Renal cortical epithelial cell (primary cell): ENCODE measurements around the gene CSMD2. TPM values are rescaled to one million over a fixed set of nuclear protein-coding genes. Genes with fewer than 3 reads are reported as not detected.
"Not testable (repeated sequence)": the region's sequence is repeated elsewhere in the genome, so short reads cannot be mapped to it uniquely, and the experiment has no call there.

Experiments used
- DNase-seq: peaks from one replicate; pipeline ENCODE4 v3.0.0-alpha.2; 2011; ENCODE audit warnings: low read depth
- total RNA-seq: library from RNA; depleted of rRNA; stranded (reverse); fragments of >200 nt; gene quantifications from 2 replicates; pipeline ENCODE4 v1.2.3, GENCODE V29; 2014

CSMD2 gene
- total RNA-seq, 1 donor from 2014 or later = 0.55 TPM

GRCh38 chr1:33548319-33548718, 616.7 kb downstream of the CSMD2 start:
- no peak for DNase-seq

DNA sequence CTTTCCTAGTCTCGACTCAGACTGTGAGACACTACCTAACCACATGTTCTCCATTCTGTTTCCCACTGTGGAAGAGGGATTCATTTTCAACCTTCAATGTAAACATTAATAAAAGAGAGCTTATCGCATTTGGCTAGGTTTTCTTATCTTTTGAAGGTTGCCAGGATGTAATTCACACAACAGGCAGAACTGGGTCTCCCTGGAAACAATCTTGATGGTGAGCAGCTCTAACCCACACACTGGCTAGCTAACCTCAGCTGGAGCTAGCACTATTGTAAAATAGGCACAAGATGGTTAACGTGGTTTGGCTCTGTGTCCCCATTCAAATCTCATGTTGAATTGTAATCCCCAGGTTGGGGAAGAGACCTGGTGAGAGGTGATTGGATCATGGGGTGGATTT, 617.5 kb downstream of the CSMD2 start:
- no peak for DNase-seq

- no peak for DNase-seq
These were observed 623.1 kb downstream of the CSMD2 start for GRCh38 chr1:33541966-33542365.

- DNase-seq = no peak
These were observed 627.1 kb downstream of the CSMD2 start for GRCh38 chr1:33537885-33538284.

DNA sequence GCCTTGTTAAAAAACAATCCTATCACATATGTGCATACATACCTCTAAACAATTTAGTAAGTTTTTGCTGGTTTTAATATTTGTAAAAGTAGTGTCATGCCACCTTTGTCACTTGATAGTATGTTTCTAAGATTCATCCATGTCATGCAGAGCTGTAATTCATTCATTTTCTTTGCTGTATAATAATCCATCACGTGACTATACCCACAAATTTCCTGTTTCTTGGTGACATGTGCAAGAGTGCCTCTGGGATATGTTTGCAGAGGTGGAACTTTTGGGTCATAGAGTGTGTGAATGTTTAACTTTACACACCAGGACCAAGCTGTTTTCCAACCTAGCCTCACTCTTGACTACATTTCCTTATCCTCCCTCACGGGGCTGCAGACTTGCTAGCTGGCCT, 629.7 kb downstream of the CSMD2 start:
- DNase-seq = no peak

- no peak for DNase-seq
These were observed 632.1 kb downstream of the CSMD2 start for GRCh38 chr1:33532936-33533335.

DNA sequence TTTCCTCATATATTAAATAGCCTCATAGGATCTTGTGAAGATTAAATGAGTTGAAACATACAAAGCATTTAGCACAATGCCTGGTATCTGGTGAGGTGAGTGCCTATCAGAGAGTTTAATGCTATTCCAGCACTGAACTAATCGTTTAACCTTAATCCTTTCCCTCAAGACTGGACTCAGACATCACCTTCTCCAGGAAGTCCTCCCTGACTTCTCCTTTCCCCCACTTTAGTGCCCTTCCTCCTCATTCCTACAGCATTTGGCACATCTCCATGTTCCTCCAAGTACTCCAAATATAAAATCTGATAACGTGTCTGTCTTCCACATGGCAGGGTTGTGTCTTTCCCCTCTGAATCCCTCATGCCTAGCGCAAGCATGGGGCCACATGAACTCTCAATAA, 632.8 kb downstream of the CSMD2 start:
- DNase-seq = no peak

GRCh38 chr1:33529957-33530356, 635.1 kb downstream of the CSMD2 start:
- no peak for DNase-seq

GRCh38 chr1:33527934-33528333, 637.1 kb downstream of the CSMD2 start:
- no peak for DNase-seq

DNA sequence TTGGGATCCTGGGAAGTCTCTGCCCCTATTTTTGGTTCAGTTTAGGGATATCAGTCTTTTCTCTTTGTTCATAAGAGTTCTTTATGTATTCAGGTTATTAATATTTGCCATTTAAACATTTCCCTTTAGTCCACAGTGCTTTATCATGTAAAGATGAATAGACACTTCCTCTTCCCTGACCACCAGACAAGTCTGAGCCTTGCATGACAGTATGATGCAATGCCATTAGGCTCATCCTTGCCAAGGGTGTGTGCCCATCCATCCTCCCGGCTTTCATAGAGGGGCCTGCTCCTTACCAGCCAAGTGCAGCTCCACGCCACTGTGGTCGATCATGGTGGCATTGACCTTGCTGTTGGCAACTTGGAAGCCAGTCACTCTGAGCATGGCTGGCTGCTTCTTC, 640.4 kb downstream of the CSMD2 start:
- DNase-seq = no peak

DNA sequence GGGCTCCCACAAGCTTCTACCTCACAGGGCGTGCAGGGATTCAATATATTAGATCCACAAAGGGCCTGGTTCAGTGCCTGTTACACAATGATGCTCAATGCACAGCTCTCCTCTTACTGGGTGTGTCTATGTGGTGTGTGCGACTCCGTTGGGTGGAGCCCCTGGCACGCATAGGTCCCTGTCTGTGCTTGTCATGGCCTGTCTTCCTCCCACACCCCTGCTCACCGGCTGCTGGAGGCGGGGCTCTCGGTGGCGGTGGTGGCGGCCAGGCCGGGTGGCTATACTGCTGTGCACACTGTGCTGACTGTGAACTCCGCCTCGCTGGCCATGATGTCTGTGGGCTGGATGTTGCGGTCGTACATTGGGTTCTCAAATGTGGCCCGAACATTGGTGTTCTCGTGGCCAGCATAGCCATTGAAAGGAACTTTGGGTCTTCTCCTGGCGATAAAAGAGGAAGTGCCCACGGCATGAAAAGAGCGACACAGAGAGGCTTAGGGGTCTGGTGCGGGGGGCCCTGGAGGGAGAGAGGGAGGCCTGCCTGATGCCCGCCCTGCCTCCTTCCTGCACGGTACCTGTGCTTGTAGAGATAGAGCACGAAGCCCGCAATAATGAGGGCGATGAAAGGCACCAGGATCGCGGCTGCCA, 645.7 kb downstream of the CSMD2 start:
- no peak for DNase-seq

DNA sequence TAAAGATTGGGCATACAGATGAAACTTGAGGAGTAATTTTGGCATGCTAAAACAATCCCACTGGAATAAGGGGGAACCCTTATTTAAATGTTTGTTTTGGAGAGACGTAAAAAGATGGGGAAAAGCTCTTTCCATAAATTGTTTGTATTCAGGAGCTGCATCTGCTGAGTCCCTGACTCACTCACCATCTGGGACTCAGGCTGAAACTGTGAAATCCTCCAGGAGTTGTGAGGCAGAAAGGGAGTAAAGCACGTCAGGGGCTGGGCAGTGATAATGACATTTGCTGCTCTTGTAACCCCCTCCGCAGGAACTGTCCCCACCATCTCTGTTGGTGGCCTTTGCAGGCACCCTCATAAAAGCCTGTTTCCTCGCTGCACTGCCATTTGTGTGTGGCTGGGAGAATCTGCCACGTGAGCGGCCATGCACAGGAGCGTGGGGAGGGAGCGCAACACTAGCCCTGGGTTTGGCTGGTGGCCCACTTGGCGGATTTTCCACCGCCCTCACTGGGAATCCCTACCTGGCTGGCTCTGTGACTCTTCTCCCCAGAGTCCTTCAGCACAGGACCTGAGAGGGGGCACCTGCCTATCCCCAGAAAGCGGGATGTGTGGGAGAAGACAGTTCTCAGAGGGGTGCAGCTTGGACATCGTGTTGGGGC, 647.3 kb downstream of the CSMD2 start:
- no peak for DNase-seq

- DNase-seq = no peak
These were observed 648.0 kb downstream of the CSMD2 start for GRCh38 chr1:33516891-33517567.

GRCh38 chr1:33516428-33516827, 648.6 kb downstream of the CSMD2 start:
- DNase-seq = no peak

DNA sequence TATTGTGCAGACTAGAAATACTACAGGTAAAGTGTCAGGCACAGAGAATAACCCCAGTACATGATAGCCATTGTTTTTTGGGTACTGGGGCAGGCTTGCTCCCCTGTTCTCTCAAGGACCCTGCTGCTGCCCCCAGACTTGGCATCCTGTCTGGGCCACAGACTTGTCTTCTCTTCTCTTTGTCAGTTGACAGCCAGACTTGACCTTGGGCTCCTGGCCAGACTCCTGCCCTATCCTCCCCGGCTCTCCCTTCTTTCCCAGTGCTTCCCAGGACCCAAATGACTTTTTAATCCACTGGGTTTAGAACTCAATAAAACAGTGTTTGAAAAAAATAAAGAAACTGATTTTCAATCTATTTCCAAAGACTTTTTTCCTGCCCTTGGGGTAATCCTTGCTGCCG, 649.4 kb downstream of the CSMD2 start:
- DNase-seq = no peak

GRCh38 chr1:33515112-33515511, 649.9 kb downstream of the CSMD2 start:
- DNase-seq = no peak

- no peak for DNase-seq
These were observed 652.6 kb downstream of the CSMD2 start for GRCh38 chr1:33512226-33513011.

GRCh38 chr1:33509276-33509675, 655.8 kb downstream of the CSMD2 start:
- DNase-seq = not testable (repeated sequence)

- DNase-seq = no peak
These were observed 656.9 kb downstream of the CSMD2 start for GRCh38 chr1:33508151-33508550.

DNA sequence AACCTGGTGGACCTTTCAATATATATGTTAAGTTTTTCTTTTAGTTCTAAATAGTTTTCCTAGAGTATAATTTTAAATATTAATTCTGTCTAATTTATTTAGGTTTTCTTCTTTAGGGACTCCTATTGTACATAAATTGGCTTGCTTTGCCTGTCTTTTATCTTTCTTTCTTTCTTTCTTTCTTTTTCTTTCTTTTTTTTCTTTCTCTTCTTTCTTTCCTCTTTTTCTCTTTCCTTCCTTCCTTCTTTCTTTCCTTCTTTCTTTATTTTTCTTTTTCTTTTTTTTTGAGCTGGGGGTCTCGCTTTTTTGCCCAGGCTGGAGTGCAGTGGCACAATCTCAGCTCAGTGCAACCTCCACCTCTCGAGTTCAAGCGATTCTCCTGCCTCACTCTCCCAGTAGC, 657.4 kb downstream of the CSMD2 start:
- DNase-seq = no peak

GRCh38 chr1:33503506-33503905, 661.5 kb downstream of the CSMD2 start:
- DNase-seq = no peak

DNA sequence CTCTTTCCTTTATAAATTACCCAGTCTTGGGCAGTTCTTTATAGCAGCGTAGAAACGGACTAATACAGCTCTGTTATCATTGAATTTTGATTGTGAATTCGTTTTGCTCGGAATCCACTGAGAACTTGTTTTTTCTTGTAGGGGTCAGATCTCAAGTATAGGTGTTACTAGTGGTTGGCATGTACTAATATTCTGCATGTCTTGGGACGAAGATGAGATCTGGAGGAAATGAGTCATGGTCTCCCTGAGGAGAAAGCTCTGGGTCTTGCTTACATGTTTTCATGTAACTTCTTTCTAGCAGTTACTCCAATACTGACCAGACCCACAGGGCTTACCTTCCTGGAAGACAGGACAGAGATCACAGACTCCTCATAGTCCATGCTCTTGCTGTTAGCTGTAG, 662.3 kb downstream of the CSMD2 start:
- no peak for DNase-seq

DNA sequence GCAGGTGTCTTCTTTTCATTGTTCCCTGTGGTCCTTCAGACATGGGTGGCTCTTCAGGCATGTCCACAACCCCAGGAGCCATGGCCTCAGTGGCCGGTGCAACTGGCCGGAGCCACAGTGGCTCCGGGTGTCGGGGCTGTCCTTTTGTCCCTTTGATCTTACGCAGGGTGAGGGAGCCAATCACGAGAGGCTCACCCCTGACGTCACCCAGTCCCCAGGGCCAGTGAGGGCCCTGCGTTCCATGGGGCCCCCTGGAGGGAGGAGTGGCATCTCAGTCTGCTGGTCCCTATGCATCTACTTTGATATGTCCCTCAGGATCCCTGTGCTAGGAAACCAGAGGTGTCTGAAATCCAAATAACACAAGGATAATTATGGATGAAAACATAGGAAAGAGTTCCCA, 663.3 kb downstream of the CSMD2 start:
- DNase-seq = no peak
